Measurements from ENCODE around the gene PRKCE.
A peak's percentile ranks its signal among the peaks of the same experiment; 100 is the strongest.

DNA sequence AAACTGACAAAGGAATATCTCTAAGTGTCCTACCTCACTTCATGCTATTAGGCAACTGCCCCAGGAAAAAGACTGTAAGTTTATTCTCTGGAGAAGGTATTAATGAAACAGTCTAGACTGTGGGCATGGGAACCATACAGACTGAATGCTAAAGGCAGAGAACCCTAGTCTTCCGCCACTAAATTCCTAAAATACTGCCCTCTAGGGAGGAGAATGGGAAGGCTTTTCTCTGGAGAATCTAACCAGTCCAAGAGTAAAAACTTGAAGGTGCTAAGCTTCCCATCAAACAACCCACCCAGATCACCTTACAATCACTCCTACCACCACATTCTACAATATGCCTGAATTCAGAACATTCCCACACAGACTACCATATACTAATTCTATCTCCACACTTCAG, 43.8 kb upstream of the PRKCE start:
- TF ChIP-seq, protein P1, sequence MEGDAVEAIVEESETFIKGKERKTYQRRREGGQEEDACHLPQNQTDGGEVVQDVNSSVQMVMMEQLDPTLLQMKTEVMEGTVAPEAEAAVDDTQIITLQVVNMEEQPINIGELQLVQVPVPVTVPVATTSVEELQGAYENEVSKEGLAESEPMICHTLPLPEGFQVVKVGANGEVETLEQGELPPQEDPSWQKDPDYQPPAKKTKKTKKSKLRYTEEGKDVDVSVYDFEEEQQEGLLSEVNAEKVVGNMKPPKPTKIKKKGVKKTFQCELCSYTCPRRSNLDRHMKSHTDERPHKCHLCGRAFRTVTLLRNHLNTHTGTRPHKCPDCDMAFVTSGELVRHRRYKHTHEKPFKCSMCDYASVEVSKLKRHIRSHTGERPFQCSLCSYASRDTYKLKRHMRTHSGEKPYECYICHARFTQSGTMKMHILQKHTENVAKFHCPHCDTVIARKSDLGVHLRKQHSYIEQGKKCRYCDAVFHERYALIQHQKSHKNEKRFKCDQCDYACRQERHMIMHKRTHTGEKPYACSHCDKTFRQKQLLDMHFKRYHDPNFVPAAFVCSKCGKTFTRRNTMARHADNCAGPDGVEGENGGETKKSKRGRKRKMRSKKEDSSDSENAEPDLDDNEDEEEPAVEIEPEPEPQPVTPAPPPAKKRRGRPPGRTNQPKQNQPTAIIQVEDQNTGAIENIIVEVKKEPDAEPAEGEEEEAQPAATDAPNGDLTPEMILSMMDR (IDR thresholded peaks at IDR 0.05): peak in 1 of 3 experiments; percentile 46
- TF ChIP-seq POLR2A (IDR thresholded peaks at IDR 0.05): no peak
